ENCODE measurements around the gene TTC21B.

- TF ChIP-seq CTCF (IDR thresholded peaks at IDR 0.05; ENCODE audit: insufficient read depth, low read depth, low read length) = no peak
- no peak for TF ChIP-seq EZH2 (IDR thresholded peaks at IDR 0.05; ENCODE audit: insufficient read depth, low read length)
These were observed 14.2 kb upstream of the TTC21B start for GRCh38 chr2:165967746-165968145.

Data from astrocyte (in vitro differentiated cells and primary cell).